GM18868 (cell line): ENCODE measurements around the gene LYRM4.

Source experiments
- ATAC-seq: cut with Tn5 transposase; IDR thresholded peaks from one replicate; pipeline ENCODE4 v1.9.1; 2021; ENCODE audit warnings: mild to moderate bottlenecking, moderate library complexity; ENCODE audit not compliant: unreplicated experiment

The LYRM4 gene

GRCh38 chr6:5059036-5059896 is 201.5 kb downstream of the LYRM4 start:
- no peak for ATAC-seq
